K562 (cell line): ENCODE measurements around the gene ZNF615. TPM values are rescaled to one million over a fixed set of nuclear protein-coding genes. Genes with fewer than 3 reads are reported as not detected.
A peak's percentile ranks its signal among the peaks of the same experiment; 100 is the strongest.

ENCODE experiments used
- CBFA2T3 ChIP-seq: fragments of 450-650 bp; IDR thresholded peaks from 2 replicates; pipeline ENCODE4 v1.6.1; 2017
- ESRRB ChIP-seq: fragments of 250-450 bp; sonication (Bioruptor Pico); IDR thresholded peaks from 2 replicates; pipeline ENCODE4 v1.5.0; 2020; ENCODE audit warnings: mild to moderate bottlenecking, moderate library complexity, borderline replicate concordance
- FOXA1 ChIP-seq: fragments of 450-650 bp; IDR thresholded peaks from 2 replicates; pipeline ENCODE4 v1.6.1; 2016; ENCODE audit warnings: mild to moderate bottlenecking, borderline replicate concordance
- KDM4B ChIP-seq, 2 experiments: fragments of 450-650 bp in 1 of 2; sonication (generic) in 1 of 2; IDR thresholded peaks; 2 replicates each; pipeline ENCODE4 v1.6.1; 2016 to 2017; ENCODE audit warnings: borderline replicate concordance in 2 of 2, antibody characterized with exemption in 1 of 2, low read depth in 1 of 2, mild to moderate bottlenecking in 1 of 2
- LCOR ChIP-seq: sonication (generic); formaldehyde crosslinking; IDR thresholded peaks from 2 replicates; pipeline ENCODE4 v1.8.0; 2022; ENCODE audit warnings: mild to moderate bottlenecking, missing genetic modification reagents
- PHB2 ChIP-seq: fragments of 450-650 bp; IDR thresholded peaks from 2 replicates; pipeline ENCODE4 v1.6.1; 2017; ENCODE audit warnings: low read depth
- PML ChIP-seq: IDR thresholded peaks from 2 replicates; pipeline ENCODE4 v1.6.1; 2012; ENCODE audit warnings: low read length, inconsistent platforms
- SP1 ChIP-seq: sonication (generic); formaldehyde crosslinking; IDR thresholded peaks from 2 replicates; pipeline ENCODE4 v1.8.1; 2022; ENCODE audit warnings: mild to moderate bottlenecking, missing genetic modification reagents
- SPI1 ChIP-seq: IDR thresholded peaks from 2 replicates; pipeline ENCODE4 v1.6.1; 2011; ENCODE audit warnings: low read depth, low read length, control low read depth, borderline replicate concordance
- SRSF3 ChIP-seq: fragments of 200-400 bp; formaldehyde crosslinking; IDR thresholded peaks from 2 replicates; pipeline ENCODE4 v1.6.1; 2016; ENCODE audit warnings: mild to moderate bottlenecking, low read length, moderate library complexity; ENCODE audit not compliant: insufficient read depth
- TEAD2 ChIP-seq: fragments of 450-650 bp; IDR thresholded peaks from 2 replicates; pipeline ENCODE4 v1.6.1; 2016; ENCODE audit warnings: missing genetic modification characterization, control low read depth, missing compliant biosample characterization
- ZNF140 ChIP-seq: fragments of 250-450 bp; sonication (Bioruptor Pico); IDR thresholded peaks from 2 replicates; pipeline ENCODE4 v1.8.0; 2021; ENCODE audit warnings: moderate library complexity, mild to moderate bottlenecking, inconsistent platforms
- ZNF830 ChIP-seq: fragments of 250-450 bp; sonication (Bioruptor Pico); IDR thresholded peaks from 2 replicates; pipeline ENCODE4 v1.5.0; 2021; ENCODE audit warnings: mild to moderate bottlenecking
- polyA plus RNA-seq, 8 experiments: library from polyadenylated mRNA; depleted of rRNA in 4 of 8; stranded (reverse) in 5 of 8; unstranded in 3 of 8; fragments of >200 nt; fragmentation: Nextera tagmentation in 2 of 8; fragmentation: Illumina TruSeq in 1 of 8; extraction: Ambion mirVana in 2 of 8; extraction: Trizol in 1 of 8; gene quantifications; 2 replicates each; pipeline versions ENCODE4 v1.2.1 to v1.2.3, GENCODE V29; 2011 to 2014; ENCODE audit warnings: inconsistent platforms in 1 of 8, missing spikeins in 1 of 8
- total RNA-seq, 7 experiments: library from RNA; depleted of rRNA in 6 of 7; stranded (reverse); fragments of >200 nt in 6 of 7; fragmentation: Illumina TruSeq in 2 of 7; extraction: Trizol in 2 of 7; gene quantifications; 2 replicates each; pipeline versions ENCODE4 v1.2.1 to v1.2.3, GENCODE V29; 2011 to 2021; ENCODE audit warnings: low replicate concordance in 1 of 7
- TF ChIP-seq, protein P1 (sequence below): sonication (generic); formaldehyde crosslinking; IDR thresholded peaks from 2 replicates; pipeline ENCODE4 v1.8.1; 2023; ENCODE audit warnings: mild to moderate bottlenecking, missing genetic modification reagents
- TF ChIP-seq, protein P2 (sequence below), 2 experiments: fragments of 200-800 bp in 1 of 2; sonication (Bioruptor generic) in 1 of 2; sonication (generic) in 1 of 2; formaldehyde crosslinking in 1 of 2; IDR thresholded peaks in 1 of 2; conservative IDR thresholded peaks in 1 of 2; 2 replicates each; pipeline versions ENCODE4 v1.5.0 to v1.6.1; 2016 to 2020; ENCODE audit warnings: missing compliant biosample characterization in 1 of 2, missing genetic modification characterization in 1 of 2, missing genetic modification reagents in 1 of 2
- TF ChIP-seq, protein P3 (sequence below): fragments of 200-800 bp; sonication (Bioruptor generic); IDR thresholded peaks from 2 replicates; pipeline ENCODE4 v1.6.1; 2016; ENCODE audit warnings: missing genetic modification characterization, missing compliant biosample characterization
- TF ChIP-seq, protein P4 (sequence below), 2 experiments: fragments of 450-650 bp in 1 of 2; sonication (generic) in 1 of 2; formaldehyde crosslinking in 1 of 2; IDR thresholded peaks in 1 of 2; conservative IDR thresholded peaks in 1 of 2; 2 replicates each; pipeline versions ENCODE4 v1.6.1 to v1.8.1; 2016 to 2023; ENCODE audit warnings: mild to moderate bottlenecking in 2 of 2, moderate library complexity in 2 of 2, inconsistent platforms in 1 of 2, missing genetic modification reagents in 1 of 2

Gene ZNF615
- total and polyA plus RNA-seq, 9 of the 15 experiments (the other 6 are each of a cell fraction or from before 2014, with no cell fraction given), result 1.2 to 4.4 (median 2.7) TPM

DNA sequence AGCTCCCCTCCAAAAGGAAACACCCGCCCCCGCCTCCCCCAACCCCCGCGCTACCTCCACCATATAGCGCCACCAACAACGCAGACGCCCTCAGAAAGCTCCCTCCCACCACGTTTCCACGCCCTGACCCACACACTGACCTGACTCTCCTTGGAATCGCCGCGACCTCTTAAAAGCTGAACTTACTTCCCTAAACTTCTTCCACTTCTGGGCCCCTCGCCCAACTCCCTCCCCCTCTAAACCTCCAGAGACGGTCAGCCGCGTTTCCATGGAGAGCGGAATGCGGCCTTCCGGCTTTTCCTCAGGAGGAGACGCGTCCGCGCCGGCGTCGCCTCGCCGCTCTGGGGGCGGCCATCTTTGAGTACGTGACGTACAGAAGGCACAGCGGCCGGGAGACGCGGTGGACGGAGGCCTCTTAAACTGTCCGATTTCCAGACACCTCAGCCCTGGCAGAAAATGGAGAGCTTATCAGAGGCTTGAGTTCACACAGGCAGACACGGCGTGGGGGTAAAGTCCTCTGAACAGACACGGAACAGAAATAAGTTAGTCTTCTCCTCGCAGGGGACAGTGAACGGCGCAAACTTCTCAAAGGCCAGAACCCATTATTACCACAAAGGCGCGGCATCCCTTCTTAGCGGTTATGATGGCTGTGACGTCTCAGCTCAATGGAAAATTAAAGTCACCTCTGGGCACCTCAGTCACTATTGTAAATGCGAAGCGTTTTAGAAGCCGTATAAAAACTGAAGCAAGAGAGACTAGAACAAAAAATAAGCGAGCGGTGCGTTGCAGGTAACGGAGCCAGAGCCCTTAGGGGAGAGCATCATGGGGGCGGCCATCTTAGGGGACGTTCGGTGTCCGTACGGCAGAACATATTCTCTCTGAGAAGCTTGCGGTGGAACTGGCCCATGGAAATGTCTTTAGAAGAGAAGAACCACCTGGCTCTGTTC is 40.8 kb upstream of the ZNF615 start, which contains the start of gene ZNF432 (continued):
- TF ChIP-seq SP1 (CRISPR knock-in tag) (peak; percentile 63; the same call in 1 of the 2 replicates), KDM4B (IDR thresholded peaks at IDR 0.05; ENCODE audit: borderline replicate concordance in 2 of 2, low read depth in 1 of 2) (no peak), ZNF830 (no peak), SRSF3 (no peak), PHB2 (no peak), PML (no peak; the same call in 1 of the 2 replicates), ESRRB (no peak), ZNF140 (no peak), LCOR (CRISPR knock-in tag) (peak; percentile 62), CBFA2T3 (no peak), FOXA1 (no peak), SPI1 (peak; percentile 21; the same call in 1 of the 2 replicates), TEAD2 (tag) (no peak)
- TF ChIP-seq, protein P1, sequence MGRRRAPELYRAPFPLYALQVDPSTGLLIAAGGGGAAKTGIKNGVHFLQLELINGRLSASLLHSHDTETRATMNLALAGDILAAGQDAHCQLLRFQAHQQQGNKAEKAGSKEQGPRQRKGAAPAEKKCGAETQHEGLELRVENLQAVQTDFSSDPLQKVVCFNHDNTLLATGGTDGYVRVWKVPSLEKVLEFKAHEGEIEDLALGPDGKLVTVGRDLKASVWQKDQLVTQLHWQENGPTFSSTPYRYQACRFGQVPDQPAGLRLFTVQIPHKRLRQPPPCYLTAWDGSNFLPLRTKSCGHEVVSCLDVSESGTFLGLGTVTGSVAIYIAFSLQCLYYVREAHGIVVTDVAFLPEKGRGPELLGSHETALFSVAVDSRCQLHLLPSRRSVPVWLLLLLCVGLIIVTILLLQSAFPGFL (CRISPR knock-in tag), result no peak
- TF ChIP-seq, protein P2, sequence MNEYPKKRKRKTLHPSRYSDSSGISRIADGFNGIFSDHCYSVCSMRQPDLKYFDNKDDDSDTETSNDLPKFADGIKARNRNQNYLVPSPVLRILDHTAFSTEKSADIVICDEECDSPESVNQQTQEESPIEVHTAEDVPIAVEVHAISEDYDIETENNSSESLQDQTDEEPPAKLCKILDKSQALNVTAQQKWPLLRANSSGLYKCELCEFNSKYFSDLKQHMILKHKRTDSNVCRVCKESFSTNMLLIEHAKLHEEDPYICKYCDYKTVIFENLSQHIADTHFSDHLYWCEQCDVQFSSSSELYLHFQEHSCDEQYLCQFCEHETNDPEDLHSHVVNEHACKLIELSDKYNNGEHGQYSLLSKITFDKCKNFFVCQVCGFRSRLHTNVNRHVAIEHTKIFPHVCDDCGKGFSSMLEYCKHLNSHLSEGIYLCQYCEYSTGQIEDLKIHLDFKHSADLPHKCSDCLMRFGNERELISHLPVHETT (CRISPR knock-in tag; conservative IDR thresholded peaks at IDR 0.05 in 1 of 2, IDR thresholded peaks at IDR 0.05 in 1 of 2), result peak in 1 of 2 experiments; percentile 52; a peak in 1 of 4 replicates
- TF ChIP-seq, protein P3, sequence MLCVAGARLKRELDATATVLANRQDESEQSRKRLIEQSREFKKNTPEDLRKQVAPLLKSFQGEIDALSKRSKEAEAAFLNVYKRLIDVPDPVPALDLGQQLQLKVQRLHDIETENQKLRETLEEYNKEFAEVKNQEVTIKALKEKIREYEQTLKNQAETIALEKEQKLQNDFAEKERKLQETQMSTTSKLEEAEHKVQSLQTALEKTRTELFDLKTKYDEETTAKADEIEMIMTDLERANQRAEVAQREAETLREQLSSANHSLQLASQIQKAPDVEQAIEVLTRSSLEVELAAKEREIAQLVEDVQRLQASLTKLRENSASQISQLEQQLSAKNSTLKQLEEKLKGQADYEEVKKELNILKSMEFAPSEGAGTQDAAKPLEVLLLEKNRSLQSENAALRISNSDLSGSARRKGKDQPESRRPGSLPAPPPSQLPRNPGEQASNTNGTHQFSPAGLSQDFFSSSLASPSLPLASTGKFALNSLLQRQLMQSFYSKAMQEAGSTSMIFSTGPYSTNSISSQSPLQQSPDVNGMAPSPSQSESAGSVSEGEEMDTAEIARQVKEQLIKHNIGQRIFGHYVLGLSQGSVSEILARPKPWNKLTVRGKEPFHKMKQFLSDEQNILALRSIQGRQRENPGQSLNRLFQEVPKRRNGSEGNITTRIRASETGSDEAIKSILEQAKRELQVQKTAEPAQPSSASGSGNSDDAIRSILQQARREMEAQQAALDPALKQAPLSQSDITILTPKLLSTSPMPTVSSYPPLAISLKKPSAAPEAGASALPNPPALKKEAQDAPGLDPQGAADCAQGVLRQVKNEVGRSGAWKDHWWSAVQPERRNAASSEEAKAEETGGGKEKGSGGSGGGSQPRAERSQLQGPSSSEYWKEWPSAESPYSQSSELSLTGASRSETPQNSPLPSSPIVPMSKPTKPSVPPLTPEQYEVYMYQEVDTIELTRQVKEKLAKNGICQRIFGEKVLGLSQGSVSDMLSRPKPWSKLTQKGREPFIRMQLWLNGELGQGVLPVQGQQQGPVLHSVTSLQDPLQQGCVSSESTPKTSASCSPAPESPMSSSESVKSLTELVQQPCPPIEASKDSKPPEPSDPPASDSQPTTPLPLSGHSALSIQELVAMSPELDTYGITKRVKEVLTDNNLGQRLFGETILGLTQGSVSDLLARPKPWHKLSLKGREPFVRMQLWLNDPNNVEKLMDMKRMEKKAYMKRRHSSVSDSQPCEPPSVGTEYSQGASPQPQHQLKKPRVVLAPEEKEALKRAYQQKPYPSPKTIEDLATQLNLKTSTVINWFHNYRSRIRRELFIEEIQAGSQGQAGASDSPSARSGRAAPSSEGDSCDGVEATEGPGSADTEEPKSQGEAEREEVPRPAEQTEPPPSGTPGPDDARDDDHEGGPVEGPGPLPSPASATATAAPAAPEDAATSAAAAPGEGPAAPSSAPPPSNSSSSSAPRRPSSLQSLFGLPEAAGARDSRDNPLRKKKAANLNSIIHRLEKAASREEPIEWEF (CRISPR knock-in tag), result no peak
- TF ChIP-seq, protein P4, sequence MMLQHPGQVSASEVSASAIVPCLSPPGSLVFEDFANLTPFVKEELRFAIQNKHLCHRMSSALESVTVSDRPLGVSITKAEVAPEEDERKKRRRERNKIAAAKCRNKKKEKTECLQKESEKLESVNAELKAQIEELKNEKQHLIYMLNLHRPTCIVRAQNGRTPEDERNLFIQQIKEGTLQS (IDR thresholded peaks at IDR 0.05), result no peak
- TF ChIP-seq, protein P4 (CRISPR knock-in tag; conservative IDR thresholded peaks at IDR 0.05), result no peak
